Inflammatory macrophage treated with lipopolysaccharide for 1 hour (primary cell): Measurements from ENCODE around the gene COQ4.

Experiments
- DNase-seq, 2 donors: peaks; one replicate each; pipeline ENCODE4 v3.0.0-alpha.2; 2020 to 2022

COQ4 gene

DNA sequence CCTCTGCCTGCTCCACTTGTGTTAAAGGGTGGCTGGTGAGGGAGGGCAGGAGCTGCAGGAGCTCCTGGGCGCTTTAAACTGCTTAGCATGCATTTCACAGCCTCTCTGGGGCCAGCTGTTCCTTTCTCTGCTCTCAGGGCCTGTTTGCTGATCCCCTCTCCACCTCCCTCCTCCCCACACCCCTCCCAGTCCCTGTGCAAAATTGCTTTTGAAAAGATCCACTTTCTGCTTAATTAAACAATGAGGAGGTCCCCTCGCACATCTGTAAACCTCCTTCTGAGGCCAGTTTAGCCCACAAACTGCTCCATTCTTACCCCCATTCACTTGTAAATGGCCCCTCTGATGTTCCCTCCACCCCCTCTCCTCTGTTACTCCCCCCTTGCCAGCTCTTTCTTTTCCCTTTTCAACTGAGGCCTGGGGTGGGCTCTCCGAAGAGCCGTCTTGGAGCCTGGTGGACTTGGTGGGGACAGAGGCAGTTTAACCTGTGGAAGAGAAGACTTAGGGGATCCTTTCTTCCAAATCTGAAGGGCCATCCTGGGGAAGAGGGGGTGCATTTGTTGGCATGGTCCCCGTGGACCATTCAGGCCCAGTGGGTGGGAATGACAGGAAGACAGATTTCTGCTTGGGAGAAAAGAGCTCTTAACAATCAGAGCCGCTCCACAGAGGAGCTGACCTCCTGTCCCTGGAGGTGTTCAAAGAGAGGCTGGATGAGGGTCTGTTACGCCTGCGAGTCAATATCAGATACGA lies 60.5 kb downstream of the COQ4 start:
- DNase-seq: no peak
